Kidney tubule cell (primary cell): ENCODE measurements around the gene ZCCHC14.
"Not testable (repeated sequence)": the region's sequence is repeated elsewhere in the genome, so short reads cannot be mapped to it uniquely, and the experiment has no call there.

Experiments
- DNase-seq: peaks from one replicate; pipeline ENCODE4 v3.0.0-alpha.2; 2018; ENCODE audit warnings: low spot score

The ZCCHC14 gene

GRCh38 chr16:87380881-87381280, 111.9 kb downstream of the ZCCHC14 start:
- peak; percentile 44 for DNase-seq

DNA sequence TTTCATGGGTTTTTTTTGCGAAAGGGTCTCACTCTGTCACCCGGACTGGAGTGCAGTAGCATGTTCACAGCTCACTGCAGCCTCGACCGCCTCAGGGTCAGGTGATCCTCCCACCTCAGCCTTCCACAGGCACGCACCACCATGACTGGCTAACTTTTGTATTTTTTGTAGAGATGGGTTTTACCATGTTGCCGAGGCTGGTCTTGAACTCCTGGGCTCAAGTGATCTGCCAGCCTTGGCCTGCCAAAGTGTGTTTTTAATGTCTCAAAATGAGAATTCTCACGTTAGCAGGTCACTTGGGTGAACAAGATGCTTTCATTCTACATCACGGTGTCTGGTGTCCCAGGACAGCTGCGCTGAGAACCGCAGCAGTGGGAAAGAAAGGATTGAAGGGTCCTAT, 112.4 kb downstream of the ZCCHC14 start:
- DNase-seq: no peak

DNA sequence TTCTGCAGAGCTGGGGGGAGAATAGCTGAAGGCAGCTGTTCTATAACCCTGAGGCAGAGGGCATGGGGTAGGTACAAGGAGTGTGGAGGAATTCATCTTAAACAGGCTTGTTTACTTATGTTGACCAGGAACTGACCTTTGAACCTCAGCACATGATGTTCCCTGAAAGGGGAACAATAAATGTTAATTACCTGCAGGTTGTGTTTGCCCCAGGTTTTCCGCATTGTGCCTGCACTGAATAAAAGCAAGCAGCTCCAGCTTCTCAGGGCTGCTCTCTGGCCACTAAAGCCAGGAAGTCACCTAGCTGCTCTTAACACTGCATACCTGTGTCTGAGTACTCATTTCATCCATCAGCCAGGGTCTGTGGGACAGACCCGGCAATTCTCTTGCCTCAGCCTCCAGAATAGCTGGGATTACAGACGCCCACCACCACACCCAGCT, 113.5 kb downstream of the ZCCHC14 start:
- DNase-seq: not testable (repeated sequence)

- DNase-seq: no peak
Observed at GRCh38 chr16:87376660-87377059, 116.2 kb downstream of the ZCCHC14 start.

- DNase-seq: peak; percentile 20
Observed at GRCh38 chr16:87375426-87376135, 117.2 kb downstream of the ZCCHC14 start.

GRCh38 chr16:87374313-87374712, 118.5 kb downstream of the ZCCHC14 start:
- DNase-seq: no peak

GRCh38 chr16:87372305-87372704, 120.5 kb downstream of the ZCCHC14 start:
- DNase-seq: no peak

GRCh38 chr16:87371261-87371866, 121.5 kb downstream of the ZCCHC14 start:
- no peak for DNase-seq

- DNase-seq: no peak
Observed at GRCh38 chr16:87369796-87370719, 122.8 kb downstream of the ZCCHC14 start.

DNA sequence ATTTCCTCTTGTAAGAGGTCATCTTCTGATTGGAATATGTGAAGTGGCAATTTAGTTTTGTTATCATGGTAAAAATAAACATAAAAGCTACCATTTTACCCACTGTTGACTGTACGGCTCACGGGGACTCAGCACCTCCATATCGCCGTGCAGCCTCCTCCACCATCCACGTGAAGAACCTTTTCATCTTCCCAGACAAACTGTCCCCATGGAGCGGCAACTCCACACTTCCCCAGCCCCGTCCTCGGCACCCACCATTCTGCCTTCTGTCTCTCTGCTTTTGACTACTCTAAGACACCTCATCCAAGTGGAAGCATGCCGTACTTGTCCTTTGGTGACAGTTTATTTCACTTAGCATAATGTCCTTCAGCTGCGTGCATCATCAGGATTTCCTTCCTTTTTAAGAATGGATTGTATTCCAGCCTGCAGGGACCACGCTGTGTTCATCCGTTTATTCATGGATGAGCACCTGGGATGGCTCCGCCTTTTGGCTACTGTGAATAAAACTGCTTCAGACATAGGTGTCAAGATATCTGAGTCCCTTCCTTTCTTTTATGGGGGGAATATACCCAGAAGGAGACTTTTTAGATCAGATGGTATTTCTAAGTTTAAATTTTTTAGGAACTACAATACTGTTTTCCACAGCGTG, 123.6 kb downstream of the ZCCHC14 start:
- DNase-seq: no peak

- DNase-seq: no peak
Observed at GRCh38 chr16:87368029-87368770, 124.6 kb downstream of the ZCCHC14 start.

DNA sequence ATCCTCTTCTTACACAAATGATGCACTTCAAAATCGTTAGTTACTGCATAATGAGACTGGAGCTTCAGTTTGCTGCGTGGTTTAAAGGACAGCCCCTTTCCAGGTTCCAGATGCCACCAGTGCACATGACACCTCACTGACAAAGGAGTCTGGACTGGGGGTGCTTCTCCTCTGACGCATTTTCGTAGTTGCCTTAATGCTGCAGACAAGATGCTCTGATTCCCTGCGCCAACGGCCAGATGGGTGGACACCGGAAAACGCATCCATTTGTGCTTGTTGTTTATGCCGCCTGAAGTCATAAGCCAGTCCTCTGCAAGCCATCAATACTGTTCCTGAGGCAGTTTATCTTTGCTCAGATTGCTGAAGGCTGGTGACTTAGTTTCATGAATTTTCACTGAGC, 125.3 kb downstream of the ZCCHC14 start:
- DNase-seq: no peak

- no peak for DNase-seq
Observed at GRCh38 chr16:87366930-87367329, 125.9 kb downstream of the ZCCHC14 start.

- DNase-seq: no peak
Observed at GRCh38 chr16:87366288-87366687, 126.5 kb downstream of the ZCCHC14 start.

DNA sequence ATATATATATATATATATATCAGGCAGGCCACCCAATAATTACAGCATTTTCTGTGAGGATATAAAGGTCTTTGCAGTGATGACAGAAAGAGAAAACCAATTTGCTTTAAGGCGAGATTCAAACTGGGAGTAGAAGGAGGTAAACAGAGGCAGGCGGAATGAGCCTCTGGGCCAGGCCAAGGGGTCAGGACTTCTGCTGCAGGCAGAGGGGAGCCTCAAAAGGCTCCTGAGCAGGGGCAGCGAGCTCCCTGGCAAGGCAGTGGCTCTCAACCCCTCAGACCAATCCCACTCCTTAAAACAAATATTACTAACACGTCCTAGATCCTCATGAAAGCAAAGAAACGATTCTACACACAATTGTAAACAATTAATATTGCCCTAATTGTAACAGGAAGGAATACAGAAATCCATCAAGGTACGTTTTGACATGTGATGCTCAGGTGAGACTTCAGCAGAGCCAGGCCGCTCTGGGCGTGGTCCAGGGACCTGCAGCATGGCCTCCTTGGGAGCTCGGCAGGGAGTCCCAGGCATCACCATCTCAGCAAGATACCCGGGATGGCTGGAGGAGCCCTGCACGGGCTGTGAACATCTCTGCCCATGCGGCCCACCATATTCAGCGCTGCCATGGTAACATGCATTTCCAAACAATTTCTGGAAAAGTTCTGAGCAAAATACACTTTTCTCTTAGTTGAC, 127.7 kb downstream of the ZCCHC14 start:
- no peak for DNase-seq

DNA sequence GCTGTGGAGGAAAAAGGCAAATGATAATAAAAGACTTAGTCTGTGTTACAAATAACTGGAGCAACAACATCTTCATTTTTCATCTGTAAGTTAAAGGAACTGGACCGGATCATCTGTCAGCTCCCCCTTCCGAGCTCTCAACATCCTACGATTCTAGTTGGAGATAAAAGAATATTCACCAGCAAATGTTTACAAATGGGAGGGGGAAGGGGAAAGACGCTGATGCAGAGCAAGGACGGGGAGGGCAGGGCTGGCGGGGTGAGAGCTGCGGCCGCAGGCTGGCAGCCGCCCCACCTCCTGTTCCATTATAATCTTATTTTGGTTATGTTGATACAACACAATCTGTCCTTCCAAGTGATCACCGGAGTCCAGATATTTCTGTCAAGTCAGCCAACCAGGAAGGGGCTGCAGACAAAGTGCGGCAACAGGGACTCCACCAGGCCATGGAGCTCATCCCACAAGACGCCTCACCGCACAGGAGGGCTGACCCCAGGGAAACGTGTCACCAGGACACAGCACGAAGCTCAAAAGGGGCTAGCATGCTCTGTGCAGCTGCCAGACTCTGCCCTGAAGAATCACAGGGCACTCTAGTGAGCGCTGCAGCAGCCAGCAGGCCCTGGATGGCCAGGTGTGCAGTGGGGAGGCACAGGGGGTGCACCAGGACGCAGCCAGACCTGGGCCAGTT, 128.9 kb downstream of the ZCCHC14 start:
- no peak for DNase-seq

- DNase-seq: not testable (repeated sequence)
Observed at GRCh38 chr16:87362828-87363559, 129.8 kb downstream of the ZCCHC14 start.

- no peak for DNase-seq
Observed at GRCh38 chr16:87361916-87362619, 130.8 kb downstream of the ZCCHC14 start.
